ENCODE data around the gene TC2N. TPM values are rescaled to one million over a fixed set of nuclear protein-coding genes. Genes with fewer than 3 reads are reported as not detected.

Gene TC2N
- total RNA-seq, 1 donor from 2014 or later = 1.2 TPM

DNA sequence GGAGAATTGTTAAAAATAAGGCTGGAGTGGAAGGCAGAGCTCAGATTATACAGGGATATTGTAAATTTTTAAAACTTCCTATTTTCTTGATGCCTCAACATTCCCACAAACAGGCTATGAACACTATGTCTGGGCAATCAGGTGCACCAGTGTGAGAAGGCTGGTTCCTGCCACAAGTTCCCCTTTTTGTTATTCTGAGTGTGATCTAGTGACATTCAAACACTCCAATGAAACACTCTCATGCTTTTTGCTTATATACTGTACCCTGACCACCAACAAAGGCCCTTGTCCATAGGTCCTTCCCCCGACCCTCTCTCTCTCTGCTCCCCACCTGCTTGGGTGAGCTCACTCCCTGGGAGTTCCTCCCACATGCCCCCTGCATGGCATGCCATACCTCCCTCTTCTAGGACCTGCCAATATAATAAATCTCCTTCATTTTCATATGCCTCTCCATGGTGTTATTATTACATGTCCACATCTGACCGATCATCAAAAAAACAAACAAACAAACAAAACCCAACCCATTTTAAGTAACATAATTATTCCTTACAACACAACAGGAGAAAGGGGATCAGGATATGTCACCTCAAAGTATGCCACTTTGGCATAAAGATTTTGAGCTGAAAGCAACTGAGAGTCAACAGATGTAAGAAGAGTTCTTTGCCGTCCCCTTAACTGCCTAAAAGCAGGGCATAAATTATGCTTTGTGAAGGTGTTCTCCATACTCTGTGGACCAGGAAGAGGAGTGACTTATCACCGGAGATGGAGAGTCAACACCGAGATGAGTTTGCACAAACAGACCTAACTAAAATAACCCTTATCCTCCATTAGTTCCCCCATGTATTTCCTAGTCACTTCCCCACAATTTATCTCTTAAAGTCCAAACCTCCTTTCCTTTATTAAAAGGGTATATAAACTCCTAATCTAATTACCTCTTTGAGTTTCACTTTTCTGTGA is 92.9 kb downstream of the TC2N start:
- no peaks in the 10 kb centered on the region for H3K27me3 ChIP-seq (ENCODE audit: insufficient read depth, low read length)
- H3K4me3 ChIP-seq (ENCODE audit: insufficient read depth, low read depth, low read length) = no peak overlapping the region
- no peak for FAIRE-seq
- H4K20me1 ChIP-seq (ENCODE audit: insufficient read depth, low read length) = no peaks in the 10 kb centered on the region
- Mint-ChIP-seq H3K27ac (ENCODE audit: unreplicated experiment) (no peak overlapping the region), H3K9me3 (ENCODE audit: unreplicated experiment) (no peaks in the 10 kb centered on the region), H3K4me3 (ENCODE audit: unreplicated experiment) (no peak overlapping the region), H3K4me1 (ENCODE audit: low read depth, unreplicated experiment) (peaks cover 2% of the 10 kb centered on the region), H3K36me3 (ENCODE audit: low read depth, unreplicated experiment) (no peaks in the 10 kb centered on the region), H3K27me3 (ENCODE audit: low read depth, unreplicated experiment) (no peaks in the 10 kb centered on the region)
- H3K79me2 ChIP-seq (ENCODE audit: insufficient read depth, low read length) = no peaks in the 10 kb centered on the region
- no peak overlapping the region for H2AFZ ChIP-seq (ENCODE audit: low read depth, low read length)
- H3K4me2 ChIP-seq (ENCODE audit: low read length) = no peak overlapping the region
- H3K4me1 ChIP-seq (ENCODE audit: insufficient read depth, low read length) = no peaks in the 10 kb centered on the region
- no peak for TF ChIP-seq EZH2 (IDR thresholded peaks at IDR 0.05; ENCODE audit: insufficient read depth, low read length)
- TF ChIP-seq, protein P1, sequence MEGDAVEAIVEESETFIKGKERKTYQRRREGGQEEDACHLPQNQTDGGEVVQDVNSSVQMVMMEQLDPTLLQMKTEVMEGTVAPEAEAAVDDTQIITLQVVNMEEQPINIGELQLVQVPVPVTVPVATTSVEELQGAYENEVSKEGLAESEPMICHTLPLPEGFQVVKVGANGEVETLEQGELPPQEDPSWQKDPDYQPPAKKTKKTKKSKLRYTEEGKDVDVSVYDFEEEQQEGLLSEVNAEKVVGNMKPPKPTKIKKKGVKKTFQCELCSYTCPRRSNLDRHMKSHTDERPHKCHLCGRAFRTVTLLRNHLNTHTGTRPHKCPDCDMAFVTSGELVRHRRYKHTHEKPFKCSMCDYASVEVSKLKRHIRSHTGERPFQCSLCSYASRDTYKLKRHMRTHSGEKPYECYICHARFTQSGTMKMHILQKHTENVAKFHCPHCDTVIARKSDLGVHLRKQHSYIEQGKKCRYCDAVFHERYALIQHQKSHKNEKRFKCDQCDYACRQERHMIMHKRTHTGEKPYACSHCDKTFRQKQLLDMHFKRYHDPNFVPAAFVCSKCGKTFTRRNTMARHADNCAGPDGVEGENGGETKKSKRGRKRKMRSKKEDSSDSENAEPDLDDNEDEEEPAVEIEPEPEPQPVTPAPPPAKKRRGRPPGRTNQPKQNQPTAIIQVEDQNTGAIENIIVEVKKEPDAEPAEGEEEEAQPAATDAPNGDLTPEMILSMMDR (IDR thresholded peaks at IDR 0.05; ENCODE audit: insufficient read depth, low read depth, low read length) = no peak
- no peak overlapping the region for H3K9ac ChIP-seq (ENCODE audit: low read length)
- H3K27ac ChIP-seq (ENCODE audit: low read depth, low read length) = no peak overlapping the region
- DNase-seq (ENCODE audit: low read depth) = no peak
- H3K36me3 ChIP-seq (ENCODE audit: insufficient read depth, low read length) = no peaks in the 10 kb centered on the region
- H3K9me3 ChIP-seq (ENCODE audit: insufficient read depth, low read depth, low read length) = no peaks in the 10 kb centered on the region

DNA sequence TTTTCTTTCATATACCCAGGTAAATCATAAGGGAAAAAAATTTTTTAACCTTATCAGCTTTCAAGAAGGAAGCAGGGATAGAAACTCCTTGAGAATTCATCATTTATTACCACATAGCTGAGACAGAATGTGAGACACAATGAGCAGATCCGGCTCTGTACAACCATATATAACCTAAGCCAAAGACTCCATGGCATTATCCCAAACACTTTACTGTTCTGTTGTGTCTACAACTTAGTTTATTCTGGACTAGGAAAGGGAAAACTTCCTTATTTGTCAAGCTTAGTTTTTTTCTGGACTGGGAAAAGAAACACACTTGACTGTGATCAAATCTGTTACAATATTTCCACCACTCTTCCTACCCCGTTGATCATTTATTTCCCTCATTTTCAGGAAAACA is 97.2 kb downstream of the TC2N start:
- Mint-ChIP-seq H3K27me3 (ENCODE audit: low read depth, unreplicated experiment) (no peaks in the 10 kb centered on the region), H3K36me3 (ENCODE audit: low read depth, unreplicated experiment) (no peaks in the 10 kb centered on the region), H3K9me3 (ENCODE audit: unreplicated experiment) (no peaks in the 10 kb centered on the region), H3K27ac (ENCODE audit: unreplicated experiment) (no peak overlapping the region), H3K4me3 (ENCODE audit: unreplicated experiment) (no peak overlapping the region), H3K4me1 (ENCODE audit: low read depth, unreplicated experiment) (no peaks in the 10 kb centered on the region)
- Histone ChIP-seq H3K79me2 (ENCODE audit: insufficient read depth, low read length) (no peaks in the 10 kb centered on the region), H3K27me3 (ENCODE audit: insufficient read depth, low read length) (no peaks in the 10 kb centered on the region), H3K9me3 (ENCODE audit: insufficient read depth, low read depth, low read length) (no peaks in the 10 kb centered on the region), H3K9ac (ENCODE audit: low read length) (no peak overlapping the region), H3K4me1 (ENCODE audit: insufficient read depth, low read length) (no peaks in the 10 kb centered on the region), H2AFZ (ENCODE audit: low read depth, low read length) (no peak overlapping the region), H3K36me3 (ENCODE audit: insufficient read depth, low read length) (no peaks in the 10 kb centered on the region), H4K20me1 (ENCODE audit: insufficient read depth, low read length) (no peaks in the 10 kb centered on the region), H3K4me3 (ENCODE audit: insufficient read depth, low read depth, low read length) (no peak overlapping the region), H3K27ac (ENCODE audit: low read depth, low read length) (no peak overlapping the region), H3K4me2 (ENCODE audit: low read length) (no peak overlapping the region)
- FAIRE-seq (no peak), DNase-seq (ENCODE audit: low read depth) (no peak)
- no peak for TF ChIP-seq EZH2 (IDR thresholded peaks at IDR 0.05; ENCODE audit: insufficient read depth, low read length)
- TF ChIP-seq, protein P1 (IDR thresholded peaks at IDR 0.05; ENCODE audit: insufficient read depth, low read depth, low read length) = no peak

All from astrocyte (in vitro differentiated cells and primary cell).